ENCODE data around the gene GABRR2.

GRCh38 chr6:89242574-89243330, 72.3 kb downstream of the GABRR2 start:
- TF ChIP-seq SP1 (IDR thresholded peaks at IDR 0.05) (no peak), FOXM1 (IDR thresholded peaks at IDR 0.05; ENCODE audit: borderline replicate concordance) (no peak), ZNF384 (IDR thresholded peaks at IDR 0.05) (no peak), SUZ12 (IDR thresholded peaks at IDR 0.05) (no peak), ARNT (IDR thresholded peaks at IDR 0.05) (no peak), CTBP1 (IDR thresholded peaks at IDR 0.05; ENCODE audit: borderline replicate concordance) (no peak), FOXA1 (IDR thresholded peaks at IDR 0.05) (no peak), ELF4 (IDR thresholded peaks at IDR 0.05) (no peak), L3MBTL2 (conservative IDR thresholded peaks at IDR 0.05) (no peak), FOXK2 (IDR thresholded peaks at IDR 0.05) (no peak)

Measured in HEK293T (cell line).